Adrenal gland (tissue), 5 donors: ENCODE data around the gene PHACTR3.

Source experiments
- POLR2A ChIP-seq, 2 donors: fragments of 450-650 bp; IDR thresholded peaks; one replicate each; pipeline ENCODE4 v1.6.1; 2017; ENCODE audit warnings: antibody characterized with exemption in 2 of 2, mild to moderate bottlenecking in 2 of 2, moderate library complexity in 1 of 2
- TF ChIP-seq, protein P1 (sequence below), 6 experiments: fragments of 450-650 bp in 4 of 6; fragments of 200-600 bp in 2 of 6; sonication (generic) in 1 of 6; IDR thresholded peaks; 1 replicate in 5 of 6; 2 replicates in 1 of 6; pipeline versions ENCODE4 v1.5.1 to v1.8.0; 2016 to 2021; ENCODE audit warnings: antibody characterized with exemption in 6 of 6, mild to moderate bottlenecking in 2 of 6, moderate library complexity in 1 of 6
- donor health status: DM: no; HTN: no; CAD: no.

DNA sequence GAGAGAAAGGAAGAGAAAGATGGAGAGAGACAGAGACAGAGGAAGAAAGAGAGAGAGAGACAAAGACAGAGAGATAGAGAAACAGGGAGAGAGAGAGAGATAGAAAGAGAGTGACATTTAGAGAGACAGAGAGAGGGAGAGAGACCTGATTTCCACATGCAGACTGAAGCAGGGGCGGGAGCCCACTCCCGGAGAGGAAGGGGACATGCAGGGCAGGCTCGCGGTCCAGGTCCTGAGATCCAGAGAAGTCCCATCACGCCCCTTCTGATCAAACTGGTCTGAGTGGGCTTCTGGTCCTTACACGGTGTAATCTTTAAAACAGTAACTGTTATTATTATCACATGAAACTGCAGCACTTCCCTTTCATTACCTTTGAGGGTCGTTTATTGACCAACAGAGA is 62.2 kb downstream of the PHACTR3 start:
- TF ChIP-seq POLR2A (IDR thresholded peaks at IDR 0.05), result no peak
- TF ChIP-seq, protein P1, sequence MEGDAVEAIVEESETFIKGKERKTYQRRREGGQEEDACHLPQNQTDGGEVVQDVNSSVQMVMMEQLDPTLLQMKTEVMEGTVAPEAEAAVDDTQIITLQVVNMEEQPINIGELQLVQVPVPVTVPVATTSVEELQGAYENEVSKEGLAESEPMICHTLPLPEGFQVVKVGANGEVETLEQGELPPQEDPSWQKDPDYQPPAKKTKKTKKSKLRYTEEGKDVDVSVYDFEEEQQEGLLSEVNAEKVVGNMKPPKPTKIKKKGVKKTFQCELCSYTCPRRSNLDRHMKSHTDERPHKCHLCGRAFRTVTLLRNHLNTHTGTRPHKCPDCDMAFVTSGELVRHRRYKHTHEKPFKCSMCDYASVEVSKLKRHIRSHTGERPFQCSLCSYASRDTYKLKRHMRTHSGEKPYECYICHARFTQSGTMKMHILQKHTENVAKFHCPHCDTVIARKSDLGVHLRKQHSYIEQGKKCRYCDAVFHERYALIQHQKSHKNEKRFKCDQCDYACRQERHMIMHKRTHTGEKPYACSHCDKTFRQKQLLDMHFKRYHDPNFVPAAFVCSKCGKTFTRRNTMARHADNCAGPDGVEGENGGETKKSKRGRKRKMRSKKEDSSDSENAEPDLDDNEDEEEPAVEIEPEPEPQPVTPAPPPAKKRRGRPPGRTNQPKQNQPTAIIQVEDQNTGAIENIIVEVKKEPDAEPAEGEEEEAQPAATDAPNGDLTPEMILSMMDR (IDR thresholded peaks at IDR 0.05), result no peak
